WTC11 (cell line): ENCODE data around the gene TUNAR.

Experiments used
- ELF4 ChIP-seq: sonication (generic); formaldehyde crosslinking; IDR thresholded peaks from 2 replicates; pipeline ENCODE4 v1.8.1; 2022; ENCODE audit warnings: low read depth, mild to moderate bottlenecking, moderate library complexity, missing genetic modification reagents
- SP1 ChIP-seq: sonication (generic); formaldehyde crosslinking; conservative IDR thresholded peaks from 2 replicates; pipeline ENCODE4 v1.8.1; 2022; ENCODE audit warnings: missing genetic modification reagents

GRCh38 chr14:95961481-95961880 lies 84.8 kb downstream of the TUNAR start:
- no peak for TF ChIP-seq ELF4 (CRISPR knock-in tag)
- no peak for TF ChIP-seq SP1 (CRISPR knock-in tag)
